Coronary artery (tissue), 2 donors: Measurements from ENCODE around the gene PFDN6.

Experiments used
- DNase-seq: peaks from one replicate; pipeline ENCODE4 v3.0.0-alpha.2; 2017; ENCODE audit warnings: low spot score
- H3K27ac ChIP-seq, 2 donors: fragments of 200-600 bp; sonication (generic); one replicate each; pipeline ENCODE4 v1.5.1; 2016 to 2019
- H3K4me3 ChIP-seq: fragments of 200-600 bp; sonication (generic); 2 replicates; pipeline ENCODE4 v1.5.1; 2016; ENCODE audit warnings: mild to moderate bottlenecking, moderate library complexity
- TF ChIP-seq, protein P1 (sequence below): fragments of 200-600 bp; sonication (generic); IDR thresholded peaks from one replicate; pipeline ENCODE4 v1.5.1; 2019; ENCODE audit warnings: antibody characterized with exemption

Gene PFDN6

DNA sequence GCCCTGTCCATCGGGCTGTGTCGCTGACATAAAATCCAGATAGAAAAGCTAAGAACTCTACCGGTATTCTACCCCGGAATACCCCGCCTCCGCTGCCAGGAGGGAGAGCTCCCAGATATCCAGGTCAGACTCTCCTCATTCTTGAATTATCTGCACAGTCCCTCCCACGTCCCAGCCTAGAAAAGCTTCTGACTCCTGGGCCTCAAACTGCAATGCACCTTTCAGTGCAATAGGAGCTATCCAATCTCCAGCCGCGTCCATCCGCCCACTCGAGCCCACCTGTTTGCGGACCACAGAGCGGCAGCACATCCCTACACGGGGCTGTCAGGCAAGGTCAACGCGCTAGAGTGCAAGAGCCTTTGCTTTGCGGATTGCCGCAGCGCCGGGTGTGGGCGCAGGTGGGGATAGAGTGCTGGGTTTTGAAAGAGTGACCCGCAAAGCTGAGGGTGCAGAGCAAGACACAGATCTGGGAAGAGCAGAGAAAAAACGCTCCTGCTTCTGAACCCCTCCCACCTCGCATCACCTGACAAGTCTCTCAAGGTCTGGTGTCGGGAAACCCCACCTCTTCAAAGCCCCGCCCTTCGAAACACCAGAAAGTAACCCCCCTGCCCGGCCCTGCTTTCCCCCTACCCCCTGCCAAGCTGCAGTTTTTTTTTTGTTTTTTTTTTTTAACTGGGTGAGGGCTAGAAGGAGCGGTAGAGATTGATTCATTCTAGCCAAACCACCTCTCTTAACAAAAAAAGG lies 23.1 kb downstream of the PFDN6 start:
- DNase-seq = no peak
- TF ChIP-seq, protein P1, sequence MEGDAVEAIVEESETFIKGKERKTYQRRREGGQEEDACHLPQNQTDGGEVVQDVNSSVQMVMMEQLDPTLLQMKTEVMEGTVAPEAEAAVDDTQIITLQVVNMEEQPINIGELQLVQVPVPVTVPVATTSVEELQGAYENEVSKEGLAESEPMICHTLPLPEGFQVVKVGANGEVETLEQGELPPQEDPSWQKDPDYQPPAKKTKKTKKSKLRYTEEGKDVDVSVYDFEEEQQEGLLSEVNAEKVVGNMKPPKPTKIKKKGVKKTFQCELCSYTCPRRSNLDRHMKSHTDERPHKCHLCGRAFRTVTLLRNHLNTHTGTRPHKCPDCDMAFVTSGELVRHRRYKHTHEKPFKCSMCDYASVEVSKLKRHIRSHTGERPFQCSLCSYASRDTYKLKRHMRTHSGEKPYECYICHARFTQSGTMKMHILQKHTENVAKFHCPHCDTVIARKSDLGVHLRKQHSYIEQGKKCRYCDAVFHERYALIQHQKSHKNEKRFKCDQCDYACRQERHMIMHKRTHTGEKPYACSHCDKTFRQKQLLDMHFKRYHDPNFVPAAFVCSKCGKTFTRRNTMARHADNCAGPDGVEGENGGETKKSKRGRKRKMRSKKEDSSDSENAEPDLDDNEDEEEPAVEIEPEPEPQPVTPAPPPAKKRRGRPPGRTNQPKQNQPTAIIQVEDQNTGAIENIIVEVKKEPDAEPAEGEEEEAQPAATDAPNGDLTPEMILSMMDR = no peak
- Histone ChIP-seq H3K27ac (peak overlapping the region; percentile 89 to 97), H3K4me3 (peak overlapping the region; percentile 73)

DNA sequence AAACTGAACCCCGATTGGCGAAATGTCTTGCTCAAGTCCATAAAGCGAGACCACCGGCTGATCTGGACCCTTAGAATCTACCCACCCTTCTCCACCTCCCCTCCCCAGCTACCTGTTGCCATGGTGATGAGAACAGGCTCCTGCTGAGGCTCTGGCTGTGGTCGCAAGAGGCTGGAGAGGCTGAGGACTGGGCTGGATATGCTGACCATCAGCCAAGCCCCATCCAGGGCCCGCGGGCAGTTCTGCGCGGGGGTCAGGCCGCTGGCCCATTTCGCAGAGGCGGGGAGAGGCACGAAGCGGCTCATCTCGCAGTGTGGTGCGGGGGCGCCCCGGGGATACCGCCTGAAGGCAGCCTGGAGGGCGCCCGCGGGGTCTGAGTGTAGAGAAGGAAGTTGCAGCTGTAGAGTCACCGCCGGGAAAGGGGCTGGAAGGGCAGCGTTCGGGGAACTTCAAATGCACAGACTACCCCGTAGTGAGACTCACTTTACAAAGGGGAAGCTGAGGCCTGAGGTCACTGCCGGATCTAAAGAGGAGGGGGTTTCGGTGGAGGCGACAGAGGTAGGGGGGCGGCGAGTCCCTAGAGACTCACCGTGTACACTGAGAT lies 23.8 kb downstream of the PFDN6 start:
- Histone ChIP-seq H3K4me3 (peak overlapping the region; percentile 73), H3K27ac (peak overlapping the region; percentile 89 to 97)
- peak; percentile 81 for DNase-seq
- TF ChIP-seq, protein P1 = no peak

DNA sequence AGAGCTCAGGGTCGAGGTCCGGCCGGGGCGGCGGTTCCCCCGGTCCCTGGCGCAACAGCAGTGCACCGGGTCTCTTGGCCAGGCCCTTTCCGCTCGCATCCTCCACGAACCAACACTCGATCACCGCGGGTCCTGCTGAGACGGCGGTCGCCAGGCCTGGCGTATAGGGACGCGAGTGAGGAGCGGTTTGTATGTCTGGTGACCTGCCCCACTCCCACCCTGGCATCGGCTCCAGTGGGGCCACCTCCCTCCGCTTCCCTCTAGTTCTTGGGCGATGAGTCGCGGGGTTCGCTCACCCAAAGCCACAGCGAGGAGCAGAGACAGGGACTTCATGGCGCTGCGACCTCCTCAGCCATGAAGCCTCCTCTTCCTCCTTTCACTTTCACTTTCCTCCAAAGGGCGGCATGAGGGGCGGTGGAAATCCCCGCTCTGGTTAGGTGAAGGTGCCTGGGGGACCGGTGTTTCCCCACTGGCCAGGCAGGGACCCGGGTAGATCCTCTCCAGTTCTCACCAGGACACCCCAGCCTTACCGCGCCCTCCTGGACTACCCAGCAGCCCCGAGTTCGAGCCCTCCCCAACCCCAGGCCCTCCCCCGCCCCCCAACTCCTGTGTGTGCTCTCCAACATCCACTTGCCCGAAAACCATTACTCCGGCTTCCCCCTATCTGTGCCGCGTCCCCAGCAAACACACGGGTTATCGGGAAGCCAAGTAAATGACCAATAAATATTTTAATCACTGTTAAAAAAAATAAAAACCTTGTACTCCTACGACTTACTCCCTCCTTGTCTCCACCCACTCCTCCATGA lies 24.5 kb downstream of the PFDN6 start, which contains the start of gene TAPBP:
TSS of gene TAPBP (minus strand) at position 370 of the 806 bp plus-strand sequence. CDS start at position 333, 37 bp downstream.
- peak within 1 kb of the TSS; percentile 73 for H3K4me3 ChIP-seq
- DNase-seq = peak; percentile 83
- TF ChIP-seq, protein P1 = no peak

DNA sequence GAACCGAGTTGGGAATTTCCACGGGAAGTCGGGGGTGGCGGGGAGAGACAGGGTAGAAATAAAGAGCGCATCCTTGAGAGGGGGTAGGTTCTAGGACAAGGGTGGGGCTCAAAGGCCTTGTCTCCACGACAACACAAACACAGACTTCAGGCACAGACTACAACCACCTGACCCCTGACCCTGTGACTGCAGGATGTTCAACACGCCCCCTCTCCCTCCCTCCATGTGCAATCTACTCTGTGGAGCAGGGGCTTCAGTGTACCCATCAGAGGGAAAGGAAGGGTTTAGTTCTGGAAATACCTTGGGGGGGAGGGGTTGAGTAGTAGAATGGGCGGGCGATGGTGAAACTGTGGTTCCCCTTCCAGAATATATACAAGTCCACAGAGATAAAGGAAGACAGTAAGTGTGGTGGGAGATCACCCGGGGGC lies 25.1 kb downstream of the PFDN6 start:
- DNase-seq = peak; percentile 86
- Histone ChIP-seq H3K27ac (peak overlapping the region; percentile 89 to 97), H3K4me3 (peak overlapping the region; percentile 73)
- TF ChIP-seq, protein P1 = no peak

More for the DNA sequence above, 24.5 kb downstream of the PFDN6 start, which contains the start of gene TAPBP:
- H3K27ac ChIP-seq = peak within 1 kb of the TSS; percentile 89 to 97

DNA sequence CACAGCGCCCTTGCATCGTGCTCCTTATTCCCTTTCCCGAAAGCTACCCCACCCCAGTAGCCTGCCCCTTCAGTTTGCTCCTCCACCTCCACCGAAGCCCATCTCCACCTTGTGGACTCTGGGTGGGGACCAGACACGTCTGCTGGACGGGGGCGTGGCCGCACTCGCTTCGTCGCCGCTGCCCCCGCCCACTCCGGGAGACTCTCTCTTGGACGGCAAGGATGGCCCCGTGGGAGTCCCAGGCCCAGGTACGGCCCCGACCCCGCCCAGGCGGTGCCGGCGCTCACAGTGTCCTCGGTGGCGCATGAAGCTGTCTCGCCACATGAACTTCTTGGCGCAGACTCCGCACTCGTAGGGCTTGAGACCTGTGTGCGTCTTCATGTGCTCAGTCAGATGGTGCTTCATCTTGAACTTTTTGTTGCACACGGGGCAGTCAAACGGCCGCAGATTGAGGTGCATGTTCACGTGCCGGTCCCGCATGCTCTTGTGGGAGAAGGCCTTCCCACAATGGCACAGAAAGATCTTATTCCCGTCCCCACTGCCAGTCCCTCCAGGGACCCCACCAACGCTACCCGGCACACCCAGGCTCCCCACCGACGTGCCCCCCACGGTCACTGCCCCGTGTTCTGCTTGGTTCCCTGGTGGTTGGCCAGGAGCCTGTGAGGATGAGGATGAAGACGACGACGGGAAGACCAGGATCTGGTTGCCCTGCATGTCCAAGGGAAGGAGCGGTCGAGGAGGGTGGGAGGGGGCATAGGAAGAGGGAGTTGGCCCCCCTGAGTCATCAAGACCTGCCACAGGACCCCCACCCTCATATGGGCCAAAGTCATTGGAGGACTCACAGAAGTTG lies 25.8 kb downstream of the PFDN6 start:
- H3K27ac ChIP-seq = peak overlapping the region; percentile 89 to 97
- TF ChIP-seq, protein P1 = no peak
- peak; percentile 81 for DNase-seq
- H3K4me3 ChIP-seq = peak overlapping the region; percentile 73

DNA sequence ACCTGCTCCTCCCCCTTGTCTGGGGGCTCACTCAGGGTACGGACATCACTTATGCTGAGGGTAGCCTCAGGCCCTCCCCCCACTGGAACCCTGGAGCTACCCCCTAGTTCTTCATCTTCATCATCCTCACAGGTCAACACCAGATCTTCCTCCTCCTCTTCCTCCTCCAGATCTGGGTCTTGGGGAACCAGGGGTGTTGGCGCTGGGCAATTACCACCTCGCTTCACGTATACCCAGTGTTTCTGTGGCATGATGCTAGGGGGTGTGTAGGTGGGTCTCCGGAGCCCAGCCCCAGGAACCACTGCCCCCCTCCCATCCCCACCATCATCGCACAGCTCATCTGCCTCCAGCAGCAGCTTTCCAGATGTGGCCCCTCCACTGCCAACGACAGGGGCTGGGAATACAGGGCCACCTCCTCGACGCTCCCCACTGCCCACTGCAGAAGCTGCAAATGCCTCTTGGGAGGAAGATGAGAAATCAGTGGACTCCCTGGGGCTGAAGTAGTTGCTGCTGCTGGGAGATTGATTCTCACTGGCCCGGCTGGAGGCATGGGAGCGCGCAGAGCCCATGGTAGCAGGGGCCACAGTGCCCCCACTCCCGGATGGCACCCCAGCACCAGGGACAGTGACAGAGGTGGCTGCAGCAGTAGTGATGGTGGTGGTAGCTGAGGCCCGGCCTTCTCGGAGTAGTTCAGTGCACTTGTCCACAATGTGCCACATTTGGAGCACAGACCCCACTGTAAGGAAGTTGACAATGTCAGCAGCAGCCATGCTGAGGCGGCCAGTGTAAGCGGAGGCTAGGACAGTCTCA lies 26.6 kb downstream of the PFDN6 start:
- DNase-seq = peak; percentile 72
- Histone ChIP-seq H3K27ac (peak overlapping the region in 1 of 2 donors; percentile 97), H3K4me3 (no peak overlapping the region)
- TF ChIP-seq, protein P1 = no peak
